SK-N-SH treated with all-trans-retinoic acid at 6 μM for 48 hours (cell line): Measurements from ENCODE around the gene PLSCR4.

Source experiments
- CSRNP3 ChIP-seq: fragments of 250-450 bp; sonication (Bioruptor Pico); IDR thresholded peaks from 2 replicates; pipeline ENCODE4 v1.5.1; 2021; ENCODE audit warnings: mild to moderate bottlenecking, moderate library complexity
- POU6F1 ChIP-seq: fragments of 250-450 bp; sonication (Bioruptor Pico); IDR thresholded peaks from 2 replicates; pipeline ENCODE4 v1.8.0; 2021; ENCODE audit warnings: low read depth, mild to moderate bottlenecking, moderate library complexity, borderline replicate concordance
- RARB ChIP-seq: fragments of 250-450 bp; sonication (Bioruptor Pico); IDR thresholded peaks from 2 replicates; pipeline ENCODE4 v1.8.0; 2021; ENCODE audit warnings: mild to moderate bottlenecking, moderate library complexity
- TOX ChIP-seq: fragments of 250-450 bp; sonication (Bioruptor Pico); IDR thresholded peaks from 2 replicates; pipeline ENCODE4 v1.8.0; 2021; ENCODE audit warnings: mild to moderate bottlenecking, moderate library complexity, borderline replicate concordance
- ZC3H10 ChIP-seq: fragments of 250-450 bp; sonication (Bioruptor Pico); IDR thresholded peaks from 2 replicates; pipeline ENCODE4 v1.5.1; 2021; ENCODE audit warnings: mild to moderate bottlenecking, moderate library complexity

- no peak for TF ChIP-seq TOX (CRISPR knock-in tag)
- TF ChIP-seq RARB (CRISPR knock-in tag): no peak
- TF ChIP-seq ZC3H10: no peak
- no peak for TF ChIP-seq POU6F1 (CRISPR knock-in tag)
- TF ChIP-seq CSRNP3: no peak
Observed at GRCh38 chr3:146164506-146164905, 86.4 kb downstream of the PLSCR4 start.
